DOHH2 (cell line): Measurements from ENCODE around the gene SORBS1.

Experiments
- CTCF ChIP-seq: fragments of 200-600 bp; sonication (generic); IDR thresholded peaks from one replicate; pipeline ENCODE4 v1.5.1; 2014; ENCODE audit warnings: antibody characterized with exemption, mild to moderate bottlenecking, low read depth, low read length; ENCODE audit not compliant: poor library complexity, severe bottlenecking
- EZH2phosphoT487 ChIP-seq: fragments of 200-600 bp; sonication (generic); IDR thresholded peaks from 2 replicates; pipeline ENCODE4 v1.6.1; 2017; ENCODE audit warnings: borderline replicate concordance, mild to moderate bottlenecking, antibody characterized with exemption, low read length, moderate library complexity, mixed read lengths

GRCh38 chr10:95416973-95417372 lies 144.2 kb downstream of the SORBS1 start:
- no peak for TF ChIP-seq CTCF
- TF ChIP-seq EZH2phosphoT487: no peak
